HFF-Myc (cell line): ENCODE data around the gene PPP6R3.

ENCODE experiments used
- DNase-seq: peaks from one replicate; pipeline ENCODE4 v3.0.0-alpha.2; 2011; ENCODE audit warnings: low read depth; ENCODE audit errors: extremely low read depth
- H3K4me3 ChIP-seq: replicated peaks from 2 replicates; pipeline ENCODE4 v1.5.1; 2011; ENCODE audit warnings: low read depth, mild to moderate bottlenecking, control low read depth, low read length
- TF ChIP-seq, protein P1 (sequence below): IDR thresholded peaks from 2 replicates; pipeline ENCODE4 v1.5.1; 2012; ENCODE audit warnings: mild to moderate bottlenecking, low read depth, low read length, control low read depth; ENCODE audit errors: missing control alignments

Gene PPP6R3

GRCh38 chr11:68541116-68541515, 80.6 kb downstream of the PPP6R3 start:
- TF ChIP-seq, protein P1, sequence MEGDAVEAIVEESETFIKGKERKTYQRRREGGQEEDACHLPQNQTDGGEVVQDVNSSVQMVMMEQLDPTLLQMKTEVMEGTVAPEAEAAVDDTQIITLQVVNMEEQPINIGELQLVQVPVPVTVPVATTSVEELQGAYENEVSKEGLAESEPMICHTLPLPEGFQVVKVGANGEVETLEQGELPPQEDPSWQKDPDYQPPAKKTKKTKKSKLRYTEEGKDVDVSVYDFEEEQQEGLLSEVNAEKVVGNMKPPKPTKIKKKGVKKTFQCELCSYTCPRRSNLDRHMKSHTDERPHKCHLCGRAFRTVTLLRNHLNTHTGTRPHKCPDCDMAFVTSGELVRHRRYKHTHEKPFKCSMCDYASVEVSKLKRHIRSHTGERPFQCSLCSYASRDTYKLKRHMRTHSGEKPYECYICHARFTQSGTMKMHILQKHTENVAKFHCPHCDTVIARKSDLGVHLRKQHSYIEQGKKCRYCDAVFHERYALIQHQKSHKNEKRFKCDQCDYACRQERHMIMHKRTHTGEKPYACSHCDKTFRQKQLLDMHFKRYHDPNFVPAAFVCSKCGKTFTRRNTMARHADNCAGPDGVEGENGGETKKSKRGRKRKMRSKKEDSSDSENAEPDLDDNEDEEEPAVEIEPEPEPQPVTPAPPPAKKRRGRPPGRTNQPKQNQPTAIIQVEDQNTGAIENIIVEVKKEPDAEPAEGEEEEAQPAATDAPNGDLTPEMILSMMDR = no peak
- no peak for DNase-seq
- H3K4me3 ChIP-seq = no peak overlapping the region

- TF ChIP-seq, protein P1 = no peak
- DNase-seq = no peak
- H3K4me3 ChIP-seq = no peak overlapping the region
Observed at GRCh38 chr11:68541991-68542390, 81.4 kb downstream of the PPP6R3 start.

GRCh38 chr11:68542617-68543016, 82.1 kb downstream of the PPP6R3 start:
- peak; percentile 37 for DNase-seq
- no peak overlapping the region for H3K4me3 ChIP-seq
- TF ChIP-seq, protein P1 = no peak

GRCh38 chr11:68543594-68543993, 83.0 kb downstream of the PPP6R3 start:
- TF ChIP-seq, protein P1 = no peak
- no peak overlapping the region for H3K4me3 ChIP-seq
- DNase-seq = no peak

DNA sequence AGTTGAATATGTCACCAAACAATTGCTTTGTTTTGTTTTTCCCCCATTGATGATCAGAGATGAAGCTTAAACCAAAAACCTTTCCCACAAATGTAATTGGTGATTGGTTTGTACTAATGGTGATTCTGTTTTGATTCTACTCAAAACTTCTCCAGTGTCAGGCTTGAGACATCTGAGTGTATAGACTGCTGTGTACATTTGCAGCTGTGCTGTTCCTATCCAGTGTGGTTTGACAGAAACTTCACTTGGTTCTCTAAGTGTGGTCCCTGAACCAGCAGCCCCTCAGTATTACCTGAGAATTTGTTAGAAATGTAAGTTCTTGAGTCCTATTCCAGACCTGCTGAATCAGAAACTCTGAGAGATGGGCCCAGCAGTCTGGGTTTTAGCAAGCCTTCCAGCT, 84.8 kb downstream of the PPP6R3 start:
- DNase-seq = no peak
- no peak overlapping the region for H3K4me3 ChIP-seq
- TF ChIP-seq, protein P1 = no peak

- TF ChIP-seq, protein P1 = no peak
- no peak for DNase-seq
- H3K4me3 ChIP-seq = no peak overlapping the region
Observed at GRCh38 chr11:68545796-68546195, 85.2 kb downstream of the PPP6R3 start.

GRCh38 chr11:68546555-68546954, 86.0 kb downstream of the PPP6R3 start:
- TF ChIP-seq, protein P1 = no peak
- no peak for DNase-seq
- H3K4me3 ChIP-seq = no peak overlapping the region
